Muscle of back (tissue), 13 donors: ENCODE data around the gene SNAP23. TPM values are rescaled to one million over a fixed set of nuclear protein-coding genes. Genes with fewer than 3 reads are reported as not detected.
A peak's percentile ranks its signal among the peaks of the same experiment; 100 is the strongest.

Experiments
- DNase-seq, 3 donors: peaks; one replicate each; pipeline versions ENCODE4 v3.0.0 to v3.0.0-alpha.2; 2013
- long read RNA-seq, 9 donors: transcript quantifications; one replicate each; lab custom pipeline, GENCODE V29; 2026
- polyA plus RNA-seq, 10 donors: library from polyadenylated mRNA; unstranded; fragments of 120-200 nt; gene quantifications; one replicate each; pipeline ENCODE4 v1.2.1, GENCODE V29; 2013; ENCODE audit not compliant: insufficient read length in 10 of 10

Gene SNAP23
- polyA plus RNA-seq = 10 to 100 TPM; 51.5 to 68.4 (median 58.8) TPM
- long read RNA-seq, donor 1, partial matches to known transcripts = 0 of 3 reads
- long read RNA-seq, donor 1, other reads (novel, unspliced or antisense) = 0 of 3 reads
- long read RNA-seq, donor 2, transcript SNAP23-201 (8 exons, 2,687 nt) = major isoform, 5 of 25 reads
- long read RNA-seq, donor 2, partial matches to known transcripts = 20 of 25 reads
- long read RNA-seq, donor 2, other reads (novel, unspliced or antisense) = 0 of 25 reads
- long read RNA-seq, donor 3 = 0 reads
- long read RNA-seq, donor 4, transcript SNAP23-201 (8 exons, 2,687 nt) = major isoform, 6 of 8 reads
- long read RNA-seq, donor 4, partial matches to known transcripts = 0 of 8 reads
- long read RNA-seq, donor 4, other reads (novel, unspliced or antisense) = 0 of 8 reads
- long read RNA-seq, donor 5, transcript SNAP23-201 (8 exons, 2,687 nt) = major isoform, 7 of 8 reads
- long read RNA-seq, donor 5, partial matches to known transcripts = 0 of 8 reads
- long read RNA-seq, donor 5, other reads (novel, unspliced or antisense) = 0 of 8 reads
- long read RNA-seq, donor 6, transcript SNAP23-201 (8 exons, 2,687 nt) = major isoform, 5 of 13 reads
- long read RNA-seq, donor 6, partial matches to known transcripts = 0 of 13 reads
- long read RNA-seq, donor 6, other reads (novel, unspliced or antisense) = 8 of 13 reads
- long read RNA-seq, donor 7, transcript SNAP23-201 (8 exons, 2,687 nt) = major isoform, 11 of 13 reads
- long read RNA-seq, donor 7, partial matches to known transcripts = 0 of 13 reads
- long read RNA-seq, donor 7, other reads (novel, unspliced or antisense) = 0 of 13 reads
- long read RNA-seq, donor 8, partial matches to known transcripts = 0 of 3 reads
- long read RNA-seq, donor 8, other reads (novel, unspliced or antisense) = 0 of 3 reads
- long read RNA-seq, donor 9, partial matches to known transcripts = 5 of 6 reads
- long read RNA-seq, donor 9, other reads (novel, unspliced or antisense) = 0 of 6 reads

GRCh38 chr15:42495361-42496212, at the start of gene SNAP23:
Gene SNAP23 (plus strand): TSS chr15:42495634. CDS start chr15:42511847, 16,213 bp downstream.
- DNase-seq = peak; percentile 95 to 97 (median 97)

GRCh38 chr15:42447599-42447998, 47.8 kb upstream of the SNAP23 start:
- no peak for DNase-seq

DNA sequence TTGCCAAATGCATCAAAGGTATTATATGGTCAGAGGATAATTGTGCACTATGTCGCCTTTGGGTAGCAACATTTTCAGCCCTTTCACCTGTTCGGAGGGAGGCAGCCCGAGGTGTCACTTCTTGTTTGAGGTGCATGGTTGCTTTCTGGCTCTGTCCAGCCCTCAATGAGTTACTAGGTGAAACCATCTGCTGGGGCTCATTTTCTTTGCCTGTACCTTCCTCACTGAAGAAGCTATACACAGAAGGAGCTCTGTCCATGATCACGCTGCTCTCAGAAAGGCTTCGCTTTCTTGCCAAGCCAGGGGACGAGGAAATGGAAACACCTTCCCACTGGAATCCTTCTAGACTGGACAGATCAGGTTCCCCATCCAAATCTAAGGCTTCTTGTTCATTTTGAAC, 47.2 kb upstream of the SNAP23 start:
- DNase-seq = no peak

- no peak for DNase-seq
Measured at GRCh38 chr15:42449770-42450424, 45.5 kb upstream of the SNAP23 start.

DNA sequence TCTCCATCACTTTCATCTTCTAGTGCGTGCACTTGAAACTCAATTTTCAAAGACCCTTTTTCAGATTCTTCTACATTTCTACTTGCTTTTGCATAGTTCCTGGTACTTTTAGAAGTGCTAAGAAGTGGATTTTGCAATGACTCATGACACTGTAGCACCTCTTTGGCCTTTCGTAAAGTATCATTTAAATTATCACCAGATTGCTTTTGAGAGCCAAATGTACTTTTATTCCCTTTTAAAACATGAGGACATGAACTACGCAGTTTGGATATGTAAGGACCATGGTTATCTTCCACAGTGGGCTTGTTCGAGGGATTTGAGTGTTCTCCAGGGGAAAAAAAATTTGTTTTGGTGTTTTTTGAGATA, 45.0 kb upstream of the SNAP23 start:
- no peak for DNase-seq

DNA sequence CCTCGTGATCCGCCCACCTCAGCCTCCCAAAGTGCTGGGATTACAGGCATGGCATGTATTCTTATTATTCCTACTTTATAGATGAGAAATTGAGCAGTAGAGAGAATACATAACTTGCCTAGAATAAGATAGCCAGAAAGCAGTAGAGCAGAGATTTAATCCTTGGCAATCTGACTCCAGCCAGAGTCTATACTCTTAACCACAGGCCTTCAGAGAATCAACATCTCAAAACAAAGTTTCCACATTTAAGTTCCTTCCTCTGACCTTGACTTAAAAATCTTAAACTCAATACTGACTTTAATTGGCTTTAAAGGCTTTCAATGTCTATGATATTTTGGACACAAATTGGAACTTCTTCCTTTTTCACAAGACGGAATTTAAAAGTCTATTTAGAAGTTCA, 41.6 kb upstream of the SNAP23 start:
- DNase-seq = no peak

DNA sequence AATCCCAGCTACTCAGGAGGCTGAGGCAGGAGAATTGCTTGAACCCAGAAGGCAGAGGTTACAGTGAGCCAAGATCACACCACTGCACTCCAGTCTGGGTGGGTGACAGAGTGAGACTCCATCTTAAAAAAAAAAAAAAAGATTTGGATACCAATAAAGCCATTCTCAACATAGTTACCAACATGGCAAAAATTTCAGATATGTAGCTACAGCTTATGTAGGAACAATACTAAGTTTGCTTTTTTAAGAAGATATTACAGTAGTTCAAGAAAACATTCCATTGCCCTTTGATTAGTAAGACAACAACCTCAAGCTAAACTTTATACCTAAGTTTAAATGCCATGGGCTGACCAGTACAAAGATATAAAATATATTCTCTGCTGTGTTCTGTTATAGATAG, 38.9 kb upstream of the SNAP23 start:
- peak in 1 of 3 donors; percentile 37 for DNase-seq

GRCh38 chr15:42456971-42457370, 38.5 kb upstream of the SNAP23 start:
- DNase-seq = peak in 1 of 3 donors; percentile 41

GRCh38 chr15:42457445-42458442, 37.7 kb upstream of the SNAP23 start:
- DNase-seq = peak; percentile 96 to 98 (median 97)

DNA sequence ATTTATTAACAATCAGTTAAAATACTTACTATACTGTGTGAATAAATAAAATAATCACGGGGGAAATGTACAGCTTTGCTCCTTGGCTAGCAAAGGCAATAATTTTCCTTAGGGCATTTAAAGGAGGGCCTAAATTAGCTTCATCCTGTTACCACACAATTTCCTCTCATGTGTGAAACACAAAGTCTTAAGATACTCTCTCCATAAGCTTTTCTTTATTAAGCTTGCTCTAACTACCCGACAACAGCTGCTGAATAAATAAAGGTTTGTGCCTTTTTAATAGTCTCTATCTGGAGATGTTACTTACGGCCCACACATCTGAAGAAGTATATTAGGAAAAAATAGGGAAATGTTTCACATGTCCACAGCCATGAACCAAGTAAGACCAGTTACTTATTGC, 34.2 kb upstream of the SNAP23 start:
- DNase-seq = peak in 1 of 3 donors; percentile 34

DNA sequence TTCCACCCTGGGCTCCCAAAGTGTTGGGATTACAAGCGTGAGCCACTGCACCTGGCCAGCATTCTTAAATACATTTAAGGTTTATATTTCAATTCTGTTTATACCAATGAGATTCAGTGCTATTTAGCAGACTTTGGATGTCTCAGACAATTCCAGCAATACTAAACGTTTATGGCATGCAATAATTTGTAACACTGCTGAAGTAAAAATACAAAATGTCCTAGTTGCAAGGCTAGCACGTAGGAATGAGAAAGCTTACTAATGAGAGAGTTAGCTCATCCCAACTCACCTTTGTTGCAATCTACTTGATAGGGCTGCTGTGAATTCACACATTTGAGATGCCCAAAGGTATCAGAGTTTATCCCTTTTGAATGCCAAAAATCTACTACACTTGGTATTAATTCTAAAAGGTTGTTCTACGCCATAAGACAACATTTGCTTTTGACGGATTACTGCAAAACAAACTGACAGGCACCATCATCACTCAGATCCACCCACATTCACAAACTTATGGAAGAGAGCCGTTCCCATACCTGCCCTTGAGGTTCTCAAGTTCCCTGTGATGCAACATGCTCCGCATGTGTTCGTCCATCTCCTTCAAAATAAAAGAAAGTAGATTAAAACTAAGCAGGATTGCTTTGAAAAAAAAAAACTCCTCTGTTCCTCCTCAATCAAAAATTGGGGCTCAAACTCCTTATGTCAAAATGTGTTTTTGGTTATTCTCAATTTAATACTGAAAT, 29.7 kb upstream of the SNAP23 start:
- DNase-seq = no peak

DNA sequence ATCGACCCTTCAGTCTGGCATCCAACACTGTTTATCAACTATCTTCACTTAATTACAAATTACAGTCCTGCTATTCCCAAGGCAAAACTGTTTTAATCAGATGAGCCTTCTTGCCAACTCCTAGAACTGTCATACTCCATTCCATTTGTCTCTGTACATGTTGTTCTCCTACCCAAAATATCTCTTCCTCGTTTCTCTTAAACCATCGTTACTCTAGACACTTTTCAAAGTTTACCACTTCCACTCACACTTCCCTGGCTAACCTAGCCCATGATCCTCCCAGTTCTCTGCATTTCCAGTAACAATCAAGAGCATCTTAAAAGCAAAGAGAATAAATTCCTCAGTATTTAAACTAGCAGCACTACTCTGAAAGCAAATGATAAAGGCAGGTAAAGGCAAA, 24.4 kb upstream of the SNAP23 start:
- no peak for DNase-seq

DNA sequence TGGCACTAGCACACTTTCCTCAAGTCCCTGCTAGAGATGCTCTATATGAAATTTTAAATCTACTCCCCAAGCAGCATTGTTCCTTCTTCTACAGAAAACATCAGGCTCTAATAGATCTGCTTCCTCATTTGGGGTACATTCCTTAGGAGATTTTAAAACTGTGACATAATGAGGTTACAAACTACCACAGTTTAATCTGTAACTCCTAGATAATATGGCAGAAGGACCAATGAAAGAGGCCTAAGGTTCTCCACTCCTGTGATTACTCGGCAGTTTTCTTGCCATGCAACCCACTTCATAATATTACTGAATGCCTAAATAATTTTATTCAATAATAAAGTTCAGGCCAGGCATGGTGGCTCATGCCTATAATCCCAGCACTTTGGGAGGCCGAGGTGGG, 20.6 kb upstream of the SNAP23 start:
- DNase-seq = no peak

- DNase-seq = no peak
Measured at GRCh38 chr15:42482701-42483100, 12.7 kb upstream of the SNAP23 start.

GRCh38 chr15:42483677-42484076, 11.8 kb upstream of the SNAP23 start:
- no peak for DNase-seq

GRCh38 chr15:42490291-42490670, 5.2 kb upstream of the SNAP23 start:
- DNase-seq = peak in 2 of 3 donors; percentile 23 to 25

DNA sequence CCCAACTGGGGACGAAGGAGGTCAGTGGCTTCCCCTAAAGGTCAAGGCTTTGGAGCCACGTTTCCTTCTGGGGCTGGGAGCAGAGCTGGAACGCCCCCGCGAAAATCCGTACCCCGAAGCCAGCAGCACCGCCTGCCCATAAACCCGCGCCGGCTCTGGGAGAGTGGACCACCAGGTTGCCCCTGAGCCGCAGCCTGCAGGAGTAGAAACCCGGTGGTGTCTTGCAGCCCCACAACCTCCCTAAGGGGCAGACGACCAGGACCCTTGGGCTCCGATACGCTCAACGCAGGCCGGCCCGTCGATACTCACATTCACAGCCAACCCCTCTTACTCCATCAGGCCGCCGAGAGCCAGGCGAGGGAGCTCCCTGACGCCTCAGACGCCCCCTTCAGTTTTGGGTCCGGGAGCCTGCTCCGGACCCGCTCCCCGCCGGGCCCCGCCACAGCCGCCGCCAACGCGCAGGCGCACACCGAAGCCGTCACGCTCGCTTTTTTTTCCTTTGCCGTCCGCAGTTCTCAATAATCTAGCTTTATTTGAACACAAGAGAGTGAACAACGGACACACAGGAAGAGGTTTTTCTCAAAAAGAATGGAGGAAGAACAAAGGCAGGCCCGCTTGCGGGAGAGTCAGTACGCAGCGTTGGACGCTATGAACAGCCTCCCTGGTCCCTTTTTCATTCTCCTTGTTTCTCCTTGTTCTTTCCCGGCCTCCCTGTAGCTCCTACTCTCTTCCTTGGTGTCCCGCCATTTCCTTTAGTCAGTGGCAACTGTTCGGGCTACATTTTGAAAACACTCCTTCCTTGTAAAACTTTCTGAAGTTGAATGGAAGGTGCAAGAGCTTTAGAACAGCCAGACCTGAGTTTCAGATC, 4.5 kb upstream of the SNAP23 start, which contains the start of gene ZNF106:
TSS of gene ZNF106 (minus strand) at position 471 of the 868 bp plus-strand sequence. CDS start 18,852 bp downstream, outside the sequence.
- DNase-seq = peak; percentile 93 to 97 (median 95)
